GM21786 (cell line): ENCODE data around the gene FAAP100.
"Not testable (repeated sequence)": the region's sequence is repeated elsewhere in the genome, so short reads cannot be mapped to it uniquely, and the experiment has no call there.

ENCODE experiments used
- ATAC-seq: cut with Tn5 transposase; IDR thresholded peaks from one replicate; pipeline ENCODE4 v1.9.1; 2021; ENCODE audit not compliant: unreplicated experiment

Gene FAAP100, protein sequence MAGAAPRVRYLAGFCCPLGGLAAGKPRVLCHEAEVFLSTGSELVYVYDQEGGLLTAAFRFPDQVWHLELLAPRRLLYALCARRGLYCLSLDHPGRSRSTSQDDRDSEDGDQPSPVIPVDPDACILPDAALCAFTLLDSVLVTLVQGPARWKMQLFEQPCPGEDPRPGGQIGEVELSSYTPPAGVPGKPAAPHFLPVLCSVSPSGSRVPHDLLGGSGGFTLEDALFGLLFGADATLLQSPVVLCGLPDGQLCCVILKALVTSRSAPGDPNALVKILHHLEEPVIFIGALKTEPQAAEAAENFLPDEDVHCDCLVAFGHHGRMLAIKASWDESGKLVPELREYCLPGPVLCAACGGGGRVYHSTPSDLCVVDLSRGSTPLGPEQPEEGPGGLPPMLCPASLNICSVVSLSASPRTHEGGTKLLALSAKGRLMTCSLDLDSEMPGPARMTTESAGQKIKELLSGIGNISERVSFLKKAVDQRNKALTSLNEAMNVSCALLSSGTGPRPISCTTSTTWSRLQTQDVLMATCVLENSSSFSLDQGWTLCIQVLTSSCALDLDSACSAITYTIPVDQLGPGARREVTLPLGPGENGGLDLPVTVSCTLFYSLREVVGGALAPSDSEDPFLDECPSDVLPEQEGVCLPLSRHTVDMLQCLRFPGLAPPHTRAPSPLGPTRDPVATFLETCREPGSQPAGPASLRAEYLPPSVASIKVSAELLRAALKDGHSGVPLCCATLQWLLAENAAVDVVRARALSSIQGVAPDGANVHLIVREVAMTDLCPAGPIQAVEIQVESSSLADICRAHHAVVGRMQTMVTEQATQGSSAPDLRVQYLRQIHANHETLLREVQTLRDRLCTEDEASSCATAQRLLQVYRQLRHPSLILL

GRCh38 chr17:81552244-81553017 is at the start of gene FAAP100:
Gene FAAP100 (minus strand): TSS chr17:81552353. CDS start chr17:81552330, 23 bp downstream.
- ATAC-seq, result peak; percentile 45

DNA sequence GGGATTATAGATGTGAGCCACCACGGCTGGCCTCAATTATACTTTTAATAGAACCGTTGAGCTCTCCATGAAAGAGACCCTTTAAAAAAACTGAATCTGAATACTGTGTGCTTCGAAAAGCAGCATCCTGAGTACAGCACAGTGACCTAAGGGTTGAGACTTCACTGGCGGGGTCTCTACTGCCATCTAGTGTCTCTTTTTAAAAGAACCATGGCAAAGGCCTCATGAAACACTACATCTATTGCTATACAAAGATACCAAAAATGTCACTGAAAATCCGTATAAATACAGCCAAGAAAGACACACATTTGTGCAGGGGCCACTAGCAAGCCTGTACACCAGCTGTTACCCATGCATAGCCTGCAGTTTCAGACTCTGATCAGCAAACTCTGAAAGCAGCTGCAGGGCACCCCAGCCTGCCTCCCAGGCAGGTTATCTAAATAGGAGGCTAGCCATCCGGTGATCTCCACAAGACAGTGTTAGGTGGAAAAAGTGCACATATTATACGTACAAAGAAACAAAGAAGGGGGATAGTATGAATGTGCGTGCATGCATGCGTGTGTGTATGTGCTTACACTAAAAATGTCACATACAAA is 49.5 kb upstream of the FAAP100 start:
- no peak for ATAC-seq

DNA sequence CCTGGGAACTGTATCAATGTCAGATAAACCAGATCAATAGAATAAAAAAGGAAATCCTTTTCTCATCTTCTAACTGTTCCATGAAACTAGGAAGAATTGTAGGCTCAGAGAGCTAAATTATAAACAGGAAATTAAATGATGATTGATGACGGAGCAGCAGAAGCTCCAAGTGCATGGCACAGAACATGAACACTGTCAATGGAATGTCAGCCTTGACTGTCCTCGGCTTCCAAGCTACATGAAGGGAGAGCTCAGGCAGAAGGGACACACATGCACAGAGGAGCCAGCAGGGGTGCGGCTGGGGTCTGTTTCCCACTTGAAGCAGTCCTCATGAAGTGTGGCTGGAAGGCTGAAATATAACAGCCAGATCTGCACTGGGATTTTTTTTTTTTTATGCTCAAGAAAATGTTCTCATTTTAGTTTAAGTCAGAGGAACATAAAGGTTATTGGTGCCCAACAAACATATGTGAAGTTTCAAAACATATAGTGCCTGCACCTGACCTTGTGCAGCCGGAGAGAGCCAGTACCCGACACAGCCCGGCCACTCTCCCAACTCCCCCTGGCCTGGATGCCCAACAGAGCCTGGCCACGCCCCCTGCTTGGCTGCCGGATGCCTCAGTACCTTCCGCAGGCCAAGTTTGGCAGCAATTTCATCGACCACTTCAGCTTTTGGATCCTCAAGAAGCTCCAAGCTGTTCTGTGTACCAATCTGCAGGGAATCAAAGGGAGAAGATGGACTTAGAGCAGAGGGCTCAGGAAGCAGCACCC is 47.8 kb upstream of the FAAP100 start:
- no peak for ATAC-seq

DNA sequence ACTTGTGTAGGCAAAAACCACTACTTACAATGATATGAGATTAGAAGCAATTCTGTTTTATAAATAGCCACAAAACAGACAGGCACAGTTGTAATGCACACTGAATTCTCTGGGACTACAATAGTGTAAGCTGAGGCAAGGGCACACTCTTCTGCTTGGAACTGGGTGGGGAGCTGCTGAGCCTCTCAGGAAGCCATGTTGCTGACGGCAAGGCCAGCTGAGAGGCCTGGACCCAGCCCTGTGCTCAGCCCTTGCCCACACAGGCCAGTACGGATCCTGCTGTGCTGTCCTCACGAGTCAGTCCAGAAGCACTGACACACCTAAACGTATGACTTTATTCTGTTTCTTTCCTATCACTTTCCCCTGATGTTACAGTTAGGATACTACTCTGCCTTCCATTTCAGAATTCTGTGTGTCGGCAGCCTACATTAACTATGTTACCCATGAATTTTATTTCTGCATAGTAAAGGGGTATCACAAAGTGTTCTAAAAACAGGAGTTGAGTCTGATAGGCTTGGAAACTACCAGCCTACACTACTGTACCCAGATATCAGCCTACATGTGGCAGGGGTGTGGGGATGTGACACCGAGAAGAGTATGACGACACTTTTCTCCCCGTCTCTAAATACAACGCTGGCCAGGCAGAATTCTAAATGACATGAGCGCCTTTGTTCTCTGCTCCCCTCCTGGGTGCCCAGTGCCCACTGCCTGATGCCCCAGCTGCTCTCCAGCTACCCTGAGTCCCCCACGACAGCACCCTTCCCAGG is 41.1 kb upstream of the FAAP100 start:
- ATAC-seq, result no peak

- no peak for ATAC-seq
Measured at GRCh38 chr17:81591971-81592370, 39.8 kb upstream of the FAAP100 start.

DNA sequence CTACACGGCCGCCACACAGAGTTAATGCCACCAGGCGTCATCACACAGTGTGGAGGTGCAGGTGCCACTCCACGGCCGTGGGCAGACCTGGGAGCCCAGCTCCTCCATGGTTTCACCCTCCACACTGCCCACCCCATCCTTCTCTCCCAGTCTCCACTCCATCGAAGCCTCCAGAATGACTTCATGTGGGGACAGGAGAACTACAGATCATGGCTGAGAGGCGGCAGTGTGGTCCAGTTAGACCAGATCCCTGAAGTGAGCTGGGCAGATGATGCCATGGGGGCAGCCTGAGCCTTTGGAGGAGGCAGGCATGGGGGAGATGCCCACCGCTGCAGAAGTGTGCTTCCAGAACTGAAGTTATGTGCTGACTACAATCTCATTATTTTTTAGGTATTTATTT is 38.0 kb upstream of the FAAP100 start:
- no peak for ATAC-seq

DNA sequence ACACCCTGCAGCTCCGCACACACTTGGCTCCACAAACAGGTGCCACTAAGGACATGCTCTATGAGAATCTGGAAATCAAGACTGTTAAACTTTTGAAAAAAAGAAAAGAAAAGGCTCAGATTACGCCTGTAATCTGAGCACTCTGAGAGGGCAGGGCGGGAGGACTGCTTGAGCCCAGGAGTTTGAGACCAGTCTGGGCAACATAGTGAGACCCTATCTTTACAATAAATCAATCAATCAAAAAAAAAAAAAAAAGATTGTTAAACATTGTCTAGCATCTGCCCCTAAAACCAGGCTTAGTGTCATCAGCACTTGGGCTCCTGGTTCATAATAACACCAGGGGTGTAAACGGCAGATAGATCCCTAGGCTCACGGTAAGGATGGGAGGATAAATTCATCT is 37.5 kb upstream of the FAAP100 start:
- no peak for ATAC-seq

DNA sequence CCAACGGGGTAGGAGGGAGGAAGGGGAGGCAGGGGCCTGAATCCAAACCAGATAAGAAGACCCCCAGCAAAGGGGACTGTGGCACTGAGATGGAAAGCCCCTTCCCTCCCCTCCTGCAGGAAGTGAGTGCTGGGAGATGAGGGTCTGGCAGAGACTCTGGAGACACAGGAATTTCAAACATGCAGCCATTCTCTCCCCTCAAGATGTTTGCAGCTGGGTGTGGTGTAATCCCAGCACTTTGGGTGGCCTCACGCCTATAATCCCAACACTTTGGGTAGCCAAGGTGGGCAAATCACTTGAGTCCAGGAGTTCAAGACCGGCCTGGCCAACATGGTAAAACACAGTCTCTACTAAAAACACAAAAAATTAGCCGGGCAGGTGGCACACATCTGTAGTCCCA is 33.9 kb upstream of the FAAP100 start:
- no peak for ATAC-seq

GRCh38 chr17:81584771-81585170 is 32.6 kb upstream of the FAAP100 start:
- ATAC-seq, result not testable (repeated sequence)

GRCh38 chr17:81583589-81584342 is 31.6 kb upstream of the FAAP100 start:
- no peak for ATAC-seq

GRCh38 chr17:81582749-81583148 is 30.6 kb upstream of the FAAP100 start:
- ATAC-seq, result no peak

DNA sequence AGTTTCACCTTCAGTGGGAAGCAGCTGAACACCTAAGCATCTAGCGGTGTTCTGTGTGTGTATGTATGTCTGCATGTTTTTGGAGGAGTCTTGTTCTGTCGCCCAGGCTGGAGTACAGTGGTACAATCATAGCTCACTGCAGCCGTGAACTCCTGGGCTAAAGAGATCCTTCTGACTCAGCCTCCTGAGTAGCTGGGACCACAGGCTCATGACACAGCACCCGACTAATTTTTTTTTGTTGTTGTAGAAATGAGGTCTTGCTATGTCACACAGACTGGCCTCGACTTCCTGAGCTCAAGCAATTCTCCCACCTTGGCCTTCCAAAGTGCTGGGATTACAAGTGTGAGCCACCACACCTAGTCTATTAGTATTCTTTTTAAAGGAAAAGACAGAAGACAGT is 30.2 kb upstream of the FAAP100 start:
- ATAC-seq, result no peak

GRCh38 chr17:81581758-81582157 is 29.6 kb upstream of the FAAP100 start:
- no peak for ATAC-seq

DNA sequence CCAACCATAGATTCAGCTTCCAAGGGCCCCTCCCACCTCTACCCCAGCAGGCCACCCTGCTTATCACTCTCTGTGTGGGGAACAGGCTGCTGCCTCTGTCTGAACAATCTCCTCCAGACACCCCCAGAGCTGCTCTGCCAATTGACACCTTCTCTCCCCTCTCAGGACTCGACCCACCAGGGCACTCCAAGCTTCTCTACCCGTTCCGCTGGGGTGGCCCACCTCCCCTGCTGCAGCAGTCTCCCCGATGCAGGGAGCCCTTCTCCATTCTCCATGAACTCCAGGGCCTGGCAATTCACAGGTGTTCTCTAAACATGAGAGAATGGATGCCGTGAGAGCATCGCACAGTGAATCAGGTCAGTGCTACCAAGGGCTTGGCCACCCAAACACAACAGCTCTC is 28.3 kb upstream of the FAAP100 start:
- ATAC-seq, result no peak

- no peak for ATAC-seq
Measured at GRCh38 chr17:81579821-81580321, 27.7 kb upstream of the FAAP100 start.

- no peak for ATAC-seq
Measured at GRCh38 chr17:81579298-81579697, 27.1 kb upstream of the FAAP100 start.

DNA sequence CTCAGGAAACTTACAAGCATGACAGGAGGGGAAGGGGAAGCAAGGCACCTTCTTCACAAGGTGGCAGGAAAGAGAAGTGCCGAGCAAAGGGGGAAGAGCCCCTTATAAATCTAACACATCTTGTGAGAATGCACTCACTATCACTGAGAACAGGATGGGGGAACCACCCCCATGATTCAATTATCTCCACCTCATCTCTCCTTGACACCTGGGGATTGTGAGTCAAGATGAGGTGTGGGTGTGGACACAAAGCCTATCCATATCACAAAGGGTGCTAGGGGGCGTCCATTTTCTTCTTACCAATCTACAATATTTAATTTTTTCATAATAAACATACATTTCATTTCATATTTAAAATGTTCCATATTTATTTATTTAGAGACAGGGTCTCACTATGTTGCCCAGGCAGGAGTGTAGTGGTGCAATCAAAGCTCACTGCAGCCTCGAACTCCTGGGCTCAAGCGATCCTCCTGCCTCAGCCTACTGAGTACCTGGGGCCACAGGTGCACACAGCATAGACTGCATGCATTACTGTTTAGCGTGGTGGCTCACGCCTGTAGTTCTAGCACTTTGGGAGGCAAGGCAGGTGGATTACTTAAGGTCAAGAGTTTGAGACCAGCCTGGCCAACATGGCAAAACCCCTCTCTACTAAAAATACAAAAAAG is 26.5 kb upstream of the FAAP100 start:
- ATAC-seq, result no peak

DNA sequence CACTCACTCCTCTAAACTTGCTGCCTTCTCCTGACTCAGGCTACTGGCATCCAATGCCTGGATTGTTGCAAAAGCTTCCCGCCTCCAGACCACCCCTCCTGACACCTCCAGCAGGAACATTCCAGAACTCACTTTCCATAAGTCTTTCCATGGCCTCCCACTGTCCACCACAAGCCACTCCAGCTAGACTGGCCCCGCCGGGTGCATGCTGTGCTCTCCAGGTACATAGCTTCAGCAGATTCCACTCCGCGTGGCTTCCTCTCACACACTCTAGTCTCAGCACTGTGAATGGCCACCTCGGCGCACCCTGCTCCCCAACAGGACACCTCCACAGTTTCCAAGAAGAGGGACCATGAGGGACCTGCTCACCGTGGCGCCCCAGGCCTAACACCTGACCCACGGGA is 25.9 kb upstream of the FAAP100 start:
- ATAC-seq, result no peak
